NCI-H2107 treated with DMSO at 0.1 percent for 48 hours (cell line): Measurements from ENCODE around the gene SAE1.
A peak's percentile ranks its signal among the peaks of the same experiment; 100 is the strongest.

Experiments used
- DNase-seq: peaks from one replicate; lab custom pipeline; 2025; ENCODE audit not compliant: unreplicated experiment; lab: John Stamatoyannopoulos, UW

The SAE1 gene

GRCh38 chr19:47105874-47106273, 24.8 kb upstream of the SAE1 start:
- no peak for DNase-seq

- DNase-seq = no peak
Observed at GRCh38 chr19:47106821-47107201, 23.8 kb upstream of the SAE1 start.

GRCh38 chr19:47107202-47107952, 23.3 kb upstream of the SAE1 start:
- no peak for DNase-seq

- peak; percentile 56 for DNase-seq
Observed at GRCh38 chr19:47107953-47108746, 22.5 kb upstream of the SAE1 start.

- DNase-seq = no peak
Observed at GRCh38 chr19:47109177-47109540, 21.5 kb upstream of the SAE1 start.

- DNase-seq = peak; percentile 48
Observed at GRCh38 chr19:47109541-47110375, 20.9 kb upstream of the SAE1 start.

- DNase-seq = peak; percentile 59
Observed at GRCh38 chr19:47110521-47111005, 20.1 kb upstream of the SAE1 start.

GRCh38 chr19:47111006-47111621, 19.5 kb upstream of the SAE1 start:
- no peak for DNase-seq

- DNase-seq = no peak
Observed at GRCh38 chr19:47111682-47112165, 18.9 kb upstream of the SAE1 start.

GRCh38 chr19:47112166-47112996, 18.3 kb upstream of the SAE1 start:
- DNase-seq = peak; percentile 42

- peak; percentile 97 for DNase-seq
Observed at GRCh38 chr19:47112997-47113849, 17.4 kb upstream of the SAE1 start, which contains the start of gene ZC3H4. TSS of gene ZC3H4 (minus strand) at chr19:47113776. CDS start at chr19:47112584, 1,192 bp downstream.

GRCh38 chr19:47113850-47114651, 16.6 kb upstream of the SAE1 start:
- DNase-seq = no peak

GRCh38 chr19:47120470-47121067, 10.1 kb upstream of the SAE1 start:
- DNase-seq = no peak

- no peak for DNase-seq
Observed at GRCh38 chr19:47122359-47123335, 8.0 kb upstream of the SAE1 start.

- DNase-seq = no peak
Observed at GRCh38 chr19:47123406-47123805, 7.2 kb upstream of the SAE1 start.

- DNase-seq = peak; percentile 70
Observed at GRCh38 chr19:47124937-47125668, 5.5 kb upstream of the SAE1 start.
